T-helper 17 cell (primary cell): ENCODE measurements around the gene SPTAN1. TPM values are rescaled to one million over a fixed set of nuclear protein-coding genes. Genes with fewer than 3 reads are reported as not detected.

Experiments used
- ATAC-seq: fragments of 150-1000 bp; cut with Tn5 transposase; 2 replicates; pipeline ENCODE4 v1.10.0; 2021; ENCODE audit warnings: mild to moderate bottlenecking, moderate library complexity
- DNase-seq, 3 donors: peaks; one replicate each; pipeline versions ENCODE4 v3.0.0 to v3.0.0-alpha.2; 2020 to 2021
- H3K9me3 ChIP-seq: one replicate; pipeline ENCODE4 v1.7.0; 2013; ENCODE audit warnings: low read length, mild to moderate bottlenecking; ENCODE audit not compliant: control insufficient read depth, poor library complexity, severe bottlenecking
- H3K27ac Mint-ChIP-seq: one replicate; pipeline ENCODE4 v1.8.0; 2022; ENCODE audit warnings: mild to moderate bottlenecking, moderate library complexity, mixed read lengths
- H3K27me3 Mint-ChIP-seq: one replicate; pipeline ENCODE4 v1.8.0; 2022; ENCODE audit warnings: mixed read lengths
- H3K36me3 Mint-ChIP-seq: one replicate; pipeline ENCODE4 v1.8.0; 2022; ENCODE audit warnings: low read depth, mixed read lengths
- H3K4me1 Mint-ChIP-seq: one replicate; pipeline ENCODE4 v1.8.0; 2022; ENCODE audit warnings: mild to moderate bottlenecking, mixed read lengths
- H3K4me3 Mint-ChIP-seq: one replicate; pipeline ENCODE4 v1.8.0; 2022; ENCODE audit warnings: mild to moderate bottlenecking, moderate library complexity, mixed read lengths
- total RNA-seq, 4 donors: library from RNA in 2 of 4; stranded (reverse) in 2 of 4; gene quantifications; one replicate each; pipeline ENCODE4 v1.2.3 and lab custom pipeline; 2022 to 2026

The SPTAN1 gene
- total RNA-seq, 2 donors from 2014 or later = 734 to 740 TPM

- Mint-ChIP-seq H3K4me1 (no peaks in the 10 kb centered on the region), H3K27ac (peak overlapping the region; percentile 78), H3K27me3 (no peaks in the 10 kb centered on the region), H3K4me3 (no peak overlapping the region), H3K36me3 (peaks cover 2% of the 10 kb centered on the region)
- ATAC-seq (peak; percentile 35), DNase-seq (no peak)
- H3K9me3 ChIP-seq = no peaks in the 10 kb centered on the region
Measured at GRCh38 chr9:128621730-128622455, 69.5 kb downstream of the SPTAN1 start.

GRCh38 chr9:128624566-128624965 is 72.2 kb downstream of the SPTAN1 start:
- no peaks in the 10 kb centered on the region for H3K9me3 ChIP-seq
- Mint-ChIP-seq H3K4me1 (peaks cover 4% of the 10 kb centered on the region), H3K27me3 (no peaks in the 10 kb centered on the region), H3K36me3 (peaks cover 9% of the 10 kb centered on the region), H3K4me3 (no peak overlapping the region), H3K27ac (no peak overlapping the region)
- DNase-seq (no peak), ATAC-seq (no peak)

DNA sequence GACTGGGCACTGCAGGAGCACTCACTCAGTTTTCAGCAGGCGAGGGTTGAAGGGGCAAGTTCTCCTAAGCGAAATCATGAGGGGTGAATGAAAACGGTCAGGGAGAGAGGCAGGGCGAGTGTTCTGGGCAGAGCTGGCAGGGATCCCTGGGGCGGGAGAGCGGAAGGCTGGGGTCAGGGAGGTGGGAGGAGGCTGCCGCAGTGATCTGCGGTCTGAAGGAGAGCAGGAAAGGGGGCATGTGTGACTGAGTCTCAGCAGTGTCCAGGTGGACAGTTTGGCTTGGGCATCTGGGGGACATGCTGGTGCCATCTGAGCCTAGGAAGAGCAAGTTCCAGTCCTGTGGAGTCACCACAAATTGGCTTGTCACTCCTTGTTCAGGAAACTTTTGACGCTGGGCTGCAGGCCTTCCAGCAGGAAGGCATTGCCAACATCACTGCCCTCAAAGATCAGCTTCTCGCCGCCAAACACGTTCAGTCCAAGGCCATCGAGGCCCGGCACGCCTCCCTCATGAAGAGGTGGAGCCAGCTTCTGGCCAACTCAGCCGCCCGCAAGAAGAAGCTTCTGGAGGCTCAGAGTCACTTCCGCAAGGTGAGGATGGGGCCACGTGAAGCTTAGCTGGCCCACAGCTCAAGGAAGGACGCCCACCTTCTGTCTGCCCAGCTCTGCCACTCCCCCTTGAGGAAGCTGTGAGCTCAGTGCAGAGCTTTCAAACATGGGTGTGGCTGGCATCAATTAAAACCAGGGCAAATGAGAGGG is 73.2 kb downstream of the SPTAN1 start:
- DNase-seq = no peak
- H3K4me1 Mint-ChIP-seq = peaks cover 8% of the 10 kb centered on the region
- H3K9me3 ChIP-seq = no peaks in the 10 kb centered on the region
- ATAC-seq = no peak
- peak overlapping the region; percentile 81 for H3K27ac Mint-ChIP-seq
- H3K36me3 Mint-ChIP-seq = peaks cover 9% of the 10 kb centered on the region
- H3K27me3 Mint-ChIP-seq = no peaks in the 10 kb centered on the region
- H3K4me3 Mint-ChIP-seq = no peak overlapping the region

GRCh38 chr9:128626181-128626580 is 73.8 kb downstream of the SPTAN1 start:
- ATAC-seq = no peak
- no peaks in the 10 kb centered on the region for H3K9me3 ChIP-seq
- Mint-ChIP-seq H3K4me3 (peak overlapping the region; percentile 3), H3K27ac (peak overlapping the region; percentile 81), H3K27me3 (no peaks in the 10 kb centered on the region), H3K36me3 (peaks cover 7% of the 10 kb centered on the region), H3K4me1 (peaks cover 8% of the 10 kb centered on the region)
- DNase-seq = no peak

- DNase-seq (no peak), ATAC-seq (no peak)
Measured at GRCh38 chr9:128627127-128627715, 74.8 kb downstream of the SPTAN1 start.

GRCh38 chr9:128627906-128628305 is 75.5 kb downstream of the SPTAN1 start:
- ATAC-seq (no peak), DNase-seq (no peak)
- Mint-ChIP-seq H3K4me3 (no peak overlapping the region), H3K27me3 (no peaks in the 10 kb centered on the region), H3K36me3 (peaks cover 7% of the 10 kb centered on the region), H3K27ac (no peak overlapping the region), H3K4me1 (peaks cover 8% of the 10 kb centered on the region)
- no peaks in the 10 kb centered on the region for H3K9me3 ChIP-seq

More at GRCh38 chr9:128627127-128627715, 74.8 kb downstream of the SPTAN1 start:
- no peaks in the 10 kb centered on the region for H3K9me3 ChIP-seq
- Mint-ChIP-seq H3K4me3 (no peak overlapping the region), H3K36me3 (peaks cover 7% of the 10 kb centered on the region), H3K4me1 (peaks cover 8% of the 10 kb centered on the region), H3K27me3 (no peaks in the 10 kb centered on the region), H3K27ac (no peak overlapping the region)

DNA sequence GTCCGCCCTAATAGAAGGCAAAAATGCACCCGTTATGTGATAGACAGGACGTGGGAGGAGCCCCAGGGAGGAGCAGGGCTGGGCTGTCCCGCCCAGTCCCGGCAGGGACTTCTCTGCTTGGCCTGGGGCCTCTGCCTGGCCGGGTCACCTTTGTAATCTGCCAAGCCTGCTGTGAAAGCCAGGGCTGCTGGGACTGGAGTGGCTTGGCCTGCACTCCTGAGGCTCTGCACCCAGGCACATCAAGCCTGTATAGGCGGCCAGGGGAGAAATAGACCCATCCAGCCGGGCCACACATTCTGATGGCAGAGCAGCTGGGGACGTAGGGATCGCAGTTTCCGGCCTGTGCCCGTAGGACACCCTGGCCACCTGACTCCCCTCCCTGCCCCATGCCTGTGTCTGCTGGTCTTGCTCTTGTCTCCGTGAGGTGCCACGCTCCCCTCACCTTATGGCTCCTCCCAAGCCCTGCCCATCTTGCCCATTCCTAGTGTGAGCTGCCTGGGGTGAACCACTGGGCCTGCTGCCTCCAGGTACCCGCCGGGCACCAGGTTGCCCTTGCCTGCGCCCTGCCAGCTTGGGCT is 76.2 kb downstream of the SPTAN1 start:
- ATAC-seq = no peak
- H3K4me1 Mint-ChIP-seq = peaks cover 8% of the 10 kb centered on the region
- H3K27ac Mint-ChIP-seq = no peak overlapping the region
- H3K36me3 Mint-ChIP-seq = peaks cover 7% of the 10 kb centered on the region
- no peaks in the 10 kb centered on the region for H3K9me3 ChIP-seq
- no peak overlapping the region for H3K4me3 Mint-ChIP-seq
- no peak for DNase-seq
- no peaks in the 10 kb centered on the region for H3K27me3 Mint-ChIP-seq

GRCh38 chr9:128629136-128629535 is 76.7 kb downstream of the SPTAN1 start:
- peaks cover 8% of the 10 kb centered on the region for H3K4me1 Mint-ChIP-seq
- no peaks in the 10 kb centered on the region for H3K27me3 Mint-ChIP-seq
- H3K36me3 Mint-ChIP-seq = peaks cover 7% of the 10 kb centered on the region
- DNase-seq = no peak
- H3K27ac Mint-ChIP-seq = no peak overlapping the region
- no peaks in the 10 kb centered on the region for H3K9me3 ChIP-seq
- ATAC-seq = no peak
- no peak overlapping the region for H3K4me3 Mint-ChIP-seq

DNA sequence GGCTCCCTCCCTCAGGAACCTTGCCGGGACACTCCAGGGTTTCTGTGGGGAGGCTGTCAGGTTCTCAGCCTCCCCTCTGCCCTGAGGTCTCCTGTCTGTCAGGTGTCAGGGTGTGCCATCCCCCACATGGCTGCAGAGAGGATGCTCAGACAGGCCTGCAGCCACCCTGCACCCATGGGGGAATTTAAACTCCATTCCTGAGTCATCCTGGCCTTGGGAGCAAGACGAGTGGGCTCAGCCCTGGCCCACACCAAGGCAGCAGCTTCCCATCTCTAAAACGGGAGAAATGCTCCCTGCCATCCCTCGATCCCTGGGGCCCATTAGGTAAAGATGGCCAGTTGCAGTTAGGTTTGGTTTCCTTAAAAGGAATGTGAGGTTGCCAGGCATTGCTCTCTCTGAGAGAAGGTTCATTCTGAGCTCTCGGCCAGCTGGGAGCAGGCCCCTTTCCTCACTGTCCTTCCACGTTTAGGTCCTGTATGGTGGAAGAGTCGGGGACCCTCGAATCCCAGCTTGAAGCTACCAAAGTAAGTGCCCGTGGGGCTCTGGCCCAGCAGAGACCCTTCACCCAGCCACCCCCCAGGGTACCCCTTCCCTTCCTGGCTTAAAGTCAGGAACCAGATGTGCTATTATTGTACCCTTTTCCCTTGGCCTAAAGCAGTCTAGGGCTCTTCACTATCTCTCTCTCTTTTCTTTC is 77.6 kb downstream of the SPTAN1 start:
- no peaks in the 10 kb centered on the region for H3K9me3 ChIP-seq
- H3K4me3 Mint-ChIP-seq = no peak overlapping the region
- DNase-seq (no peak), ATAC-seq (no peak)
- peak overlapping the region; percentile 80 for H3K27ac Mint-ChIP-seq
- H3K4me1 Mint-ChIP-seq = peaks cover 11% of the 10 kb centered on the region
- H3K27me3 Mint-ChIP-seq = no peaks in the 10 kb centered on the region
- H3K36me3 Mint-ChIP-seq = peaks cover 7% of the 10 kb centered on the region

GRCh38 chr9:128631636-128632035 is 79.2 kb downstream of the SPTAN1 start:
- ATAC-seq (no peak), DNase-seq (no peak)
- Mint-ChIP-seq H3K27me3 (no peaks in the 10 kb centered on the region), H3K4me1 (peaks cover 11% of the 10 kb centered on the region), H3K4me3 (no peak overlapping the region), H3K27ac (no peak overlapping the region), H3K36me3 (peaks cover 7% of the 10 kb centered on the region)
- no peaks in the 10 kb centered on the region for H3K9me3 ChIP-seq

- Mint-ChIP-seq H3K36me3 (peaks cover 7% of the 10 kb centered on the region), H3K4me3 (no peak overlapping the region), H3K27ac (no peak overlapping the region), H3K27me3 (no peaks in the 10 kb centered on the region), H3K4me1 (peaks cover 11% of the 10 kb centered on the region)
- H3K9me3 ChIP-seq = no peaks in the 10 kb centered on the region
- ATAC-seq (no peak), DNase-seq (no peak)
Measured at GRCh38 chr9:128632066-128632465, 79.7 kb downstream of the SPTAN1 start.

DNA sequence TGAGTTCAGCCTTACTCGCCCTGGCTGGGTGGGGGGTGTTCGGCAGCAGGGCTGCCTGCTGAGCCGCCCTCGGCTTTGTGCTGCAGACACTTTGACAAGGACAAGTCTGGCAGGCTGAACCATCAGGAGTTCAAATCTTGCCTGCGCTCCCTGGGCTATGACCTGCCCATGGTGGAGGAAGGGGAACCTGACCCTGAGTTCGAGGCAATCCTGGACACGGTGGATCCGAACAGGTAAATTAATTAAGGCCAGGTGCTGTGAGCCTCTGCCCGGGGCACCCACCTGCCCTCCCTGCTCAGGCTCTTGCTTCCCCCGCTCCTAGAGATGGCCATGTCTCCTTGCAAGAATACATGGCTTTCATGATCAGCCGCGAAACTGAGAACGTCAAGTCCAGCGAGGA is 80.1 kb downstream of the SPTAN1 start:
- Mint-ChIP-seq H3K27me3 (no peaks in the 10 kb centered on the region), H3K27ac (no peak overlapping the region), H3K4me1 (peaks cover 11% of the 10 kb centered on the region), H3K36me3 (peaks cover 7% of the 10 kb centered on the region), H3K4me3 (no peak overlapping the region)
- ATAC-seq (no peak), DNase-seq (no peak)
- no peaks in the 10 kb centered on the region for H3K9me3 ChIP-seq

DNA sequence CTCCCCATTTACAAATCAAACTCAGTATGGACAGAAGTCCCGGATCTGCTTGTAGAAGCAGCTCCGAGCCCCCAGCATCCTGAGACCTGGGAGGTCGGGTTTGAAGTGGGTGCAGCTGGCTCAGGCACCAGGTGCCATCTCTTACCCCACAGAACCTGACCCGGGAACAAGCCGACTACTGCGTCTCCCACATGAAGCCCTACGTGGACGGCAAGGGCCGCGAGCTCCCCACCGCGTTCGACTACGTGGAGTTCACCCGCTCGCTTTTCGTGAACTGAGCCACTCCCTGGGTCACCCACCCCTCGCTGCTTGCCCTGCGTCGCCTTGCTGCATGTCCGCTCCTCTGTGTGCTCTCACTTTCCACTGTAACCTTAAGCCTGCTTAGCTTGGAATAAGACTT is 80.7 kb downstream of the SPTAN1 start:
- DNase-seq (no peak), ATAC-seq (no peak)
- Mint-ChIP-seq H3K36me3 (peaks cover 3% of the 10 kb centered on the region), H3K4me1 (peaks cover 11% of the 10 kb centered on the region), H3K27me3 (no peaks in the 10 kb centered on the region), H3K4me3 (no peak overlapping the region), H3K27ac (no peak overlapping the region)
- no peaks in the 10 kb centered on the region for H3K9me3 ChIP-seq
